Endothelial cell (in vitro differentiated cells): Measurements from ENCODE around the gene CACNA1C. TPM values are rescaled to one million over a fixed set of nuclear protein-coding genes. Genes with fewer than 3 reads are reported as not detected.

Source experiments
- DNase-seq: peaks from one replicate; pipeline ENCODE4 v3.0.0; 2021; ENCODE audit warnings: low spot score
- H3K27ac Mint-ChIP-seq: one replicate; pipeline ENCODE4 v1.8.0; 2021; ENCODE audit warnings: mixed read lengths, inconsistent platforms; ENCODE audit not compliant: unreplicated experiment
- H3K27me3 Mint-ChIP-seq: one replicate; pipeline ENCODE4 v1.8.0; 2021; ENCODE audit warnings: mild to moderate bottlenecking, moderate library complexity, mixed read lengths, inconsistent platforms; ENCODE audit not compliant: unreplicated experiment
- H3K36me3 Mint-ChIP-seq: one replicate; pipeline ENCODE4 v1.8.0; 2021; ENCODE audit warnings: mild to moderate bottlenecking, low read depth, mixed read lengths, inconsistent platforms; ENCODE audit not compliant: unreplicated experiment
- H3K4me1 Mint-ChIP-seq: one replicate; pipeline ENCODE4 v1.8.0; 2021; ENCODE audit warnings: mild to moderate bottlenecking, mixed read lengths, inconsistent platforms; ENCODE audit not compliant: unreplicated experiment
- H3K4me3 Mint-ChIP-seq: one replicate; pipeline ENCODE4 v1.8.0; 2021; ENCODE audit warnings: mild to moderate bottlenecking, mixed read lengths, inconsistent platforms; ENCODE audit not compliant: unreplicated experiment
- H3K9me3 Mint-ChIP-seq: one replicate; pipeline ENCODE4 v1.8.0; 2021; ENCODE audit warnings: mixed read lengths, inconsistent platforms; ENCODE audit not compliant: unreplicated experiment
- CTCF ChIP-seq: fragments of 200-600 bp; sonication (generic); IDR thresholded peaks from one replicate; pipeline ENCODE4 v1.5.0; 2021; ENCODE audit warnings: antibody characterized with exemption; ENCODE audit not compliant: unreplicated experiment
- total RNA-seq: library from RNA; stranded (reverse); fragmentation: NEBNext Ultra II Directional; extraction: Animal tissue kit (Norgen Biotek cat#: 25700); gene quantifications from one replicate; pipeline ENCODE4 v1.2.1, GENCODE V29; 2021; ENCODE audit not compliant: unreplicated experiment

Gene CACNA1C
- total RNA-seq, 1 donor from 2014 or later: 11.1 TPM

GRCh38 chr12:2190896-2191533 lies 138.2 kb downstream of the CACNA1C start:
- peaks cover 5% of the 10 kb centered on the region for H3K27me3 Mint-ChIP-seq
- no peak overlapping the region for H3K4me3 Mint-ChIP-seq
- DNase-seq: no peak
- TF ChIP-seq CTCF: no peak
- H3K27ac Mint-ChIP-seq: no peak overlapping the region
- no peaks in the 10 kb centered on the region for H3K9me3 Mint-ChIP-seq
- H3K4me1 Mint-ChIP-seq: peaks cover 17% of the 10 kb centered on the region
- H3K36me3 Mint-ChIP-seq: peaks cover 13% of the 10 kb centered on the region

DNA sequence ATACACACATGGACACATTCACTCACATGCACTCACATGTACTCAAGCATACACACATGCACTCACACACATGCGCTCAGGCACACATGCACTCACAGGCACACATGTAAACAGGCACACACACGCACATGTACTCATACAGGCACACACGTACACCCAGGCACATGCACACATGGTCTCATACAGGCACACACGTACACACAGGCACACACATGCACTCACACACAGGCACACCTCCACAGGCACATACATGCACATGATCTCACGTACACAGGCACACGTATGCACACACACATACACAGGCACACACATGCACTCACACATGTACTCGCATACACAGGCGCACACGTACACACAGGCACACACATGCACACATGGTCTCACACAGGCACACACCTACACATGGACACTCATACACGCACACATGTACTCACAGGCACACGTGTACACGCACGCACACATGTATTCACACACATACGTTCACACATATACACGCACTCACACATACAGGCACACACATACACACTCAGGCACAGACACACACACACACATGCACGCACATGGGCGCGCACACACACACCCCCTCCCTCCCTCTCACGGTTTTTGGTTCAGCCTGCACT lies 138.9 kb downstream of the CACNA1C start:
- TF ChIP-seq CTCF: no peak
- no peak for DNase-seq
- H3K36me3 Mint-ChIP-seq: peaks cover 13% of the 10 kb centered on the region
- H3K4me3 Mint-ChIP-seq: peak overlapping the region; percentile 16
- H3K27me3 Mint-ChIP-seq: peaks cover 5% of the 10 kb centered on the region
- no peak overlapping the region for H3K27ac Mint-ChIP-seq
- H3K4me1 Mint-ChIP-seq: peaks cover 16% of the 10 kb centered on the region
- H3K9me3 Mint-ChIP-seq: no peaks in the 10 kb centered on the region

- peaks cover 13% of the 10 kb centered on the region for H3K4me1 Mint-ChIP-seq
- no peak overlapping the region for H3K27ac Mint-ChIP-seq
- peaks cover 3% of the 10 kb centered on the region for H3K27me3 Mint-ChIP-seq
- no peak for TF ChIP-seq CTCF
- no peak for DNase-seq
- no peaks in the 10 kb centered on the region for H3K9me3 Mint-ChIP-seq
- peaks cover 13% of the 10 kb centered on the region for H3K36me3 Mint-ChIP-seq
- peak overlapping the region; percentile 16 for H3K4me3 Mint-ChIP-seq
These were observed 139.4 kb downstream of the CACNA1C start for GRCh38 chr12:2192231-2192630.

DNA sequence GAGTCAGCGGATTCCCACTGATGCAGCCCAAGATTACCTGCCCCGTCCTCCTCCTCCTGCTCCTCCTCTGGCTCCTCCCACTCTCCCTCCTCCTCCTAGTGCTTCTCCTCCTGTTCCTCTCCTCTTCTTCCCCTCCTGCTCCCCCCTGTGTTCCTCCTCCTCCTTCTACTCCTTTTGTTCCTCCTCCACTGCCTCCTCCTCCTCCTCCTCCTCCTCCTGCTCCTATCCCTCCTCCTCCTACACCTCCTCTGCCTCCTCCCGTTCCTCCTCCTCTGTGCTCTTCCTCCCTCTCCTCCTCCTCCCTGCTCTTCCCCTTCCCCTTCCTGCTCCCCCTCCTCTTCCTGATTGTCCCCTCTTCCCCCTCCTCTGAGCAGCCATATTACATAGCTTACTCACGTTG lies 141.3 kb downstream of the CACNA1C start:
- TF ChIP-seq CTCF: no peak
- Mint-ChIP-seq H3K4me3 (no peak overlapping the region), H3K9me3 (no peaks in the 10 kb centered on the region), H3K27ac (peak overlapping the region; percentile 10), H3K27me3 (peaks cover 3% of the 10 kb centered on the region), H3K4me1 (peaks cover 17% of the 10 kb centered on the region), H3K36me3 (peaks cover 13% of the 10 kb centered on the region)
- DNase-seq: no peak

DNA sequence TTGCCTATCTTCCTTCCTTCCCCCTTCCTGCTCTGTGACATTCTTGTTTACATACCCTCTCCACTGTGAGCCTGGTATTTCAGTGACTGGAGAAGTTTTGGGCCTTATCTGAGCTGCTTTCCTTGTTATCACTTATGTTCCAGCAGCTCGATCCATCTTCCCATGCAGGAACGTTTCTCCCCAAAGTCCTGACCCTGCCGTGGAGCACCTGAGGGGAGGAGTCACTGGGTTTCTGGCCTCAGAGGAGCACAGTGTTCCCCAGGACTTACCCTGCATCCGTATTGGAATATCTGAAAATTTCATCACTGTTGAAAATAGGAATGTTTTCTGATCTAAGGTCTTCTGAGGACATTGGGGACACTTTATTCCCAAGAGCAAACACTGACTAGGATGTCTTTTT lies 141.8 kb downstream of the CACNA1C start:
- Mint-ChIP-seq H3K27me3 (peaks cover 3% of the 10 kb centered on the region), H3K36me3 (peaks cover 13% of the 10 kb centered on the region), H3K4me3 (no peak overlapping the region), H3K9me3 (no peaks in the 10 kb centered on the region), H3K4me1 (peaks cover 17% of the 10 kb centered on the region), H3K27ac (peak overlapping the region; percentile 10)
- DNase-seq: no peak
- TF ChIP-seq CTCF: no peak
